CD4-positive, alpha-beta T cell treated with Interferon gamma for 1 hour (primary cell): ENCODE data around the gene SP7.
A peak's percentile ranks its signal among the peaks of the same experiment; 100 is the strongest.
"Not testable (repeated sequence)": the region's sequence is repeated elsewhere in the genome, so short reads cannot be mapped to it uniquely, and the experiment has no call there.

Experiments
- DNase-seq: peaks from one replicate; pipeline ENCODE4 v3.0.0-alpha.2; 2020

SP7 gene

GRCh38 chr12:53308276-53308675 lies 27.9 kb downstream of the SP7 start:
- no peak for DNase-seq

GRCh38 chr12:53306826-53307225 lies 29.3 kb downstream of the SP7 start:
- DNase-seq, result no peak

- no peak for DNase-seq
Measured at GRCh38 chr12:53302903-53303302, 33.3 kb downstream of the SP7 start.

- DNase-seq, result no peak
Measured at GRCh38 chr12:53300187-53300586, 36.0 kb downstream of the SP7 start.

- peak; percentile 84 for DNase-seq
Measured at GRCh38 chr12:53299454-53300180, 36.5 kb downstream of the SP7 start, which contains the start of gene MYG1. Gene MYG1 (plus strand): TSS chr12:53299695. CDS start chr12:53299738, 43 bp downstream.

GRCh38 chr12:53299101-53299453 lies 37.1 kb downstream of the SP7 start:
- DNase-seq, result peak; percentile 37

- no peak for DNase-seq
Measured at GRCh38 chr12:53298164-53298563, 38.0 kb downstream of the SP7 start.

GRCh38 chr12:53297106-53297505 lies 39.0 kb downstream of the SP7 start:
- not testable (repeated sequence) for DNase-seq

- no peak for DNase-seq
Measured at GRCh38 chr12:53295891-53296219, 40.3 kb downstream of the SP7 start.

GRCh38 chr12:53295070-53295890 lies 40.9 kb downstream of the SP7 start, which contains the start of gene PFDN5:
Gene PFDN5 (plus strand): TSS chr12:53295542. CDS start chr12:53295568, 26 bp downstream.
- peak; percentile 91 for DNase-seq

- DNase-seq, result no peak
Measured at GRCh38 chr12:53292426-53292825, 43.7 kb downstream of the SP7 start.

GRCh38 chr12:53290661-53291060 lies 45.5 kb downstream of the SP7 start:
- no peak for DNase-seq

- DNase-seq, result no peak
Measured at GRCh38 chr12:53289891-53290290, 46.3 kb downstream of the SP7 start.

- DNase-seq, result no peak
Measured at GRCh38 chr12:53288322-53288721, 47.8 kb downstream of the SP7 start.

GRCh38 chr12:53287741-53288216 lies 48.4 kb downstream of the SP7 start:
- peak; percentile 70 for DNase-seq

GRCh38 chr12:53286448-53286847 lies 49.7 kb downstream of the SP7 start:
- no peak for DNase-seq

GRCh38 chr12:53279888-53280498 lies 56.2 kb downstream of the SP7 start:
- DNase-seq, result no peak

- no peak for DNase-seq
Measured at GRCh38 chr12:53279283-53279869, 56.8 kb downstream of the SP7 start.

- no peak for DNase-seq
Measured at GRCh38 chr12:53277981-53278380, 58.2 kb downstream of the SP7 start.
